Measurements from ENCODE around the gene CD1B. TPM values are rescaled to one million over a fixed set of nuclear protein-coding genes. Genes with fewer than 3 reads are reported as not detected.

Gene CD1B
- polyA plus RNA-seq (2012; ENCODE audit: insufficient read length, low read depth) = not detected

- TF ChIP-seq SIN3A (IDR thresholded peaks at IDR 0.05; ENCODE audit: borderline replicate concordance, insufficient read depth, low read length) = no peak
- TF ChIP-seq FOXP2 (optimal IDR thresholded peaks at IDR 0.05; ENCODE audit: borderline replicate concordance, extremely low read depth, extremely low read length, insufficient read depth) = no peak
- TF ChIP-seq POLR2AphosphoS5 (IDR thresholded peaks at IDR 0.05; ENCODE audit: low read depth, low read length) = no peak
- TF ChIP-seq TAF1 (IDR thresholded peaks at IDR 0.05; ENCODE audit: borderline replicate concordance, insufficient read depth, low read length) = no peak
- TF ChIP-seq REST (IDR thresholded peaks at IDR 0.05; ENCODE audit: insufficient read depth in 1 of 2, low read depth in 2 of 2, low read length in 2 of 2) = no peak
Observed at GRCh38 chr1:158331481-158332150, at the start of gene CD1B. TSS of gene CD1B (minus strand) at chr1:158331531. CDS start at chr1:158331423, 108 bp downstream.

- TF ChIP-seq POLR2AphosphoS5 (IDR thresholded peaks at IDR 0.05; ENCODE audit: low read depth, low read length) (no peak), SIN3A (IDR thresholded peaks at IDR 0.05; ENCODE audit: borderline replicate concordance, insufficient read depth, low read length) (no peak), REST (IDR thresholded peaks at IDR 0.05; ENCODE audit: insufficient read depth in 1 of 2, low read depth in 2 of 2, low read length in 2 of 2) (no peak), FOXP2 (optimal IDR thresholded peaks at IDR 0.05; ENCODE audit: borderline replicate concordance, extremely low read depth, extremely low read length, insufficient read depth) (no peak), TAF1 (IDR thresholded peaks at IDR 0.05; ENCODE audit: borderline replicate concordance, insufficient read depth, low read length) (no peak)
Observed at GRCh38 chr1:158374860-158375259, 43.5 kb upstream of the CD1B start.

GRCh38 chr1:158371188-158371953, 40.0 kb upstream of the CD1B start:
- TF ChIP-seq TAF1 (IDR thresholded peaks at IDR 0.05; ENCODE audit: borderline replicate concordance, insufficient read depth, low read length) = no peak
- no peak for TF ChIP-seq REST (IDR thresholded peaks at IDR 0.05; ENCODE audit: insufficient read depth in 1 of 2, low read depth in 2 of 2, low read length in 2 of 2)
- TF ChIP-seq POLR2AphosphoS5 (IDR thresholded peaks at IDR 0.05; ENCODE audit: low read depth, low read length) = no peak
- no peak for TF ChIP-seq SIN3A (IDR thresholded peaks at IDR 0.05; ENCODE audit: borderline replicate concordance, insufficient read depth, low read length)
- TF ChIP-seq FOXP2 (optimal IDR thresholded peaks at IDR 0.05; ENCODE audit: borderline replicate concordance, extremely low read depth, extremely low read length, insufficient read depth) = no peak

GRCh38 chr1:158366783-158367182, 35.5 kb upstream of the CD1B start:
- no peak for TF ChIP-seq SIN3A (IDR thresholded peaks at IDR 0.05; ENCODE audit: borderline replicate concordance, insufficient read depth, low read length)
- no peak for TF ChIP-seq TAF1 (IDR thresholded peaks at IDR 0.05; ENCODE audit: borderline replicate concordance, insufficient read depth, low read length)
- TF ChIP-seq REST (IDR thresholded peaks at IDR 0.05; ENCODE audit: insufficient read depth in 1 of 2, low read depth in 2 of 2, low read length in 2 of 2) = no peak
- no peak for TF ChIP-seq FOXP2 (optimal IDR thresholded peaks at IDR 0.05; ENCODE audit: borderline replicate concordance, extremely low read depth, extremely low read length, insufficient read depth)
- TF ChIP-seq POLR2AphosphoS5 (IDR thresholded peaks at IDR 0.05; ENCODE audit: low read depth, low read length) = no peak

Data from PFSK-1 (cell line).